Measurements from ENCODE around the gene IKZF4.

The IKZF4 gene

GRCh38 chr12:56010111-56010570, 10.7 kb upstream of the IKZF4 start:
- Histone ChIP-seq H3K4me1 (ENCODE audit: control insufficient read depth, low read length) (peaks cover 10% of the 10 kb centered on the region), H3K4me3 (ENCODE audit: low read length) (no peak overlapping the region), H3K4me2 (ENCODE audit: low read length) (no peak overlapping the region), H3F3A (ENCODE audit: control insufficient read depth, insufficient read depth) (peaks cover 6% of the 10 kb centered on the region; the same call in 1 of the 2 replicates), H3K27ac (ENCODE audit: low read depth, low read length) (no peak overlapping the region), H3K9me3 (ENCODE audit: control insufficient read depth, insufficient read depth, low read length) (no peaks in the 10 kb centered on the region), H3K9me2 (replicated peaks; ENCODE audit: control insufficient read depth, low read length) (no peaks in the 10 kb centered on the region), H4K20me1 (ENCODE audit: control insufficient read depth, insufficient read depth, low read depth, low read length) (no peaks in the 10 kb centered on the region), H3K36me3 (ENCODE audit: control insufficient read depth, low read length) (no peaks in the 10 kb centered on the region), H3K27me3 (ENCODE audit: control insufficient read depth, low read length) (no peaks in the 10 kb centered on the region), H3K79me2 (ENCODE audit: control insufficient read depth, low read length) (0 out of 2 replicates have a peak, but pooled peaks cover 3% of the 10 kb centered on the region)
- TF ChIP-seq EZH2phosphoT487 (IDR thresholded peaks at IDR 0.05; ENCODE audit: borderline replicate concordance, low read length): no peak
- no peak for TF ChIP-seq CTCF (IDR thresholded peaks at IDR 0.05; ENCODE audit: low read depth, low read length, poor library complexity, severe bottlenecking)

- Histone ChIP-seq H3F3A (ENCODE audit: control insufficient read depth, insufficient read depth) (0 out of 2 replicates have a peak, but pooled peaks cover 3% of the 10 kb centered on the region), H3K4me1 (ENCODE audit: control insufficient read depth, low read length) (peaks cover 10% of the 10 kb centered on the region), H3K79me2 (ENCODE audit: control insufficient read depth, low read length) (0 out of 2 replicates have a peak, but pooled peaks cover 3% of the 10 kb centered on the region), H3K36me3 (ENCODE audit: control insufficient read depth, low read length) (no peaks in the 10 kb centered on the region), H3K27ac (ENCODE audit: low read depth, low read length) (no peak overlapping the region), H3K27me3 (ENCODE audit: control insufficient read depth, low read length) (no peaks in the 10 kb centered on the region), H3K4me3 (ENCODE audit: low read length) (no peak overlapping the region), H3K9me2 (replicated peaks; ENCODE audit: control insufficient read depth, low read length) (no peaks in the 10 kb centered on the region), H3K9me3 (ENCODE audit: control insufficient read depth, insufficient read depth, low read length) (no peaks in the 10 kb centered on the region), H4K20me1 (ENCODE audit: control insufficient read depth, insufficient read depth, low read depth, low read length) (no peaks in the 10 kb centered on the region), H3K4me2 (ENCODE audit: low read length) (no peak overlapping the region)
- no peak for TF ChIP-seq EZH2phosphoT487 (IDR thresholded peaks at IDR 0.05; ENCODE audit: borderline replicate concordance, low read length)
- TF ChIP-seq CTCF (IDR thresholded peaks at IDR 0.05; ENCODE audit: low read depth, low read length, poor library complexity, severe bottlenecking): no peak
Measured at GRCh38 chr12:56011509-56012090, 9.2 kb upstream of the IKZF4 start.

- Histone ChIP-seq H3K36me3 (ENCODE audit: control insufficient read depth, low read length) (no peaks in the 10 kb centered on the region), H3K4me3 (ENCODE audit: low read length) (no peak overlapping the region), H3K4me2 (ENCODE audit: low read length) (no peak overlapping the region), H3K9me3 (ENCODE audit: control insufficient read depth, insufficient read depth, low read length) (no peaks in the 10 kb centered on the region), H3K79me2 (ENCODE audit: control insufficient read depth, low read length) (no peaks in the 10 kb centered on the region), H3K4me1 (ENCODE audit: control insufficient read depth, low read length) (no peaks in the 10 kb centered on the region), H3K9me2 (replicated peaks; ENCODE audit: control insufficient read depth, low read length) (no peaks in the 10 kb centered on the region), H3F3A (ENCODE audit: control insufficient read depth, insufficient read depth) (0 out of 2 replicates have a peak, but pooled peaks cover 3% of the 10 kb centered on the region), H3K27me3 (ENCODE audit: control insufficient read depth, low read length) (no peaks in the 10 kb centered on the region), H4K20me1 (ENCODE audit: control insufficient read depth, insufficient read depth, low read depth, low read length) (no peaks in the 10 kb centered on the region), H3K27ac (ENCODE audit: low read depth, low read length) (no peak overlapping the region)
- TF ChIP-seq CTCF (IDR thresholded peaks at IDR 0.05; ENCODE audit: low read depth, low read length, poor library complexity, severe bottlenecking): no peak
- no peak for TF ChIP-seq EZH2phosphoT487 (IDR thresholded peaks at IDR 0.05; ENCODE audit: borderline replicate concordance, low read length)
Measured at GRCh38 chr12:56013482-56013881, 7.4 kb upstream of the IKZF4 start.

All from DOHH2 (cell line).